Bronchial epithelial cell (primary cell): Measurements from ENCODE around the gene APP. TPM values are rescaled to one million over a fixed set of nuclear protein-coding genes. Genes with fewer than 3 reads are reported as not detected.

ENCODE experiments used
- DNase-seq: peaks from one replicate; pipeline ENCODE4 v3.0.0-alpha.2; 2010; ENCODE audit warnings: low read depth
- FAIRE-seq: peaks from 2 replicates; lab custom pipeline; 2011; peaks lifted over from hg19 to GRCh38; lab: Jason Lieb, UNC
- H3K27me3 ChIP-seq: 2 replicates; pipeline ENCODE4 v1.5.1; 2011; ENCODE audit warnings: low read length; ENCODE audit not compliant: control insufficient read depth, insufficient read depth
- H3K36me3 ChIP-seq: 2 replicates; pipeline ENCODE4 v1.5.1; 2011; ENCODE audit warnings: low read length; ENCODE audit not compliant: control insufficient read depth, insufficient read depth
- H3K4me3 ChIP-seq: 2 replicates; pipeline ENCODE4 v1.5.1; 2011; ENCODE audit warnings: mild to moderate bottlenecking, low read depth, low read length, control low read depth
- CTCF ChIP-seq: IDR thresholded peaks from 2 replicates; pipeline ENCODE4 v1.5.1; 2011; ENCODE audit warnings: mild to moderate bottlenecking, moderate library complexity, low read length, control low read depth, inconsistent platforms; ENCODE audit not compliant: insufficient read depth, severe bottlenecking
- total RNA-seq: library from RNA; depleted of rRNA; stranded (reverse); fragments of >200 nt; gene quantifications from 2 replicates; pipeline ENCODE4 v1.2.1, GENCODE V29; 2014

APP gene
- total RNA-seq, 1 donor from 2014 or later = 745 TPM

- Histone ChIP-seq H3K27me3 (no peaks in the 10 kb centered on the region), H3K4me3 (no peak overlapping the region), H3K36me3 (peaks cover 1% of the 10 kb centered on the region)
- DNase-seq (peak; percentile 38), FAIRE-seq (no peak)
- TF ChIP-seq CTCF = no peak
These were observed 129.0 kb downstream of the APP start for GRCh38 chr21:26041431-26042180.

- H3K27me3 ChIP-seq = no peaks in the 10 kb centered on the region
- no peak for TF ChIP-seq CTCF
- H3K4me3 ChIP-seq = no peak overlapping the region
- FAIRE-seq (no peak), DNase-seq (no peak)
- H3K36me3 ChIP-seq = peaks cover 2% of the 10 kb centered on the region
These were observed 133.7 kb downstream of the APP start for GRCh38 chr21:26036916-26037315.

GRCh38 chr21:26032263-26032662 lies 138.3 kb downstream of the APP start:
- TF ChIP-seq CTCF = peak; percentile 15
- peak; percentile 29 for DNase-seq
- Histone ChIP-seq H3K4me3 (no peak overlapping the region), H3K27me3 (no peaks in the 10 kb centered on the region), H3K36me3 (peaks cover 7% of the 10 kb centered on the region)
- FAIRE-seq = no peak

- Histone ChIP-seq H3K4me3 (no peak overlapping the region), H3K27me3 (no peaks in the 10 kb centered on the region), H3K36me3 (peaks cover 7% of the 10 kb centered on the region)
- no peak for TF ChIP-seq CTCF
- DNase-seq = no peak
- no peak for FAIRE-seq
These were observed 142.4 kb downstream of the APP start for GRCh38 chr21:26028183-26028582.

- H3K36me3 ChIP-seq = peaks cover 5% of the 10 kb centered on the region
- no peaks in the 10 kb centered on the region for H3K27me3 ChIP-seq
- H3K4me3 ChIP-seq = no peak overlapping the region
- FAIRE-seq = no peak
- no peak for TF ChIP-seq CTCF
- DNase-seq = peak; percentile 18
These were observed 142.9 kb downstream of the APP start for GRCh38 chr21:26027696-26028095.
